Nucleus accumbens (tissue), 56 donors: ENCODE data around the gene SLC25A38.
"Not testable (repeated sequence)": the region's sequence is repeated elsewhere in the genome, so short reads cannot be mapped to it uniquely, and the experiment has no call there.

Experiments
- DNase-seq, 56 donors: peaks; one replicate each; lab custom pipeline; 2025; lab: John Stamatoyannopoulos, UW

The SLC25A38 gene, protein sequence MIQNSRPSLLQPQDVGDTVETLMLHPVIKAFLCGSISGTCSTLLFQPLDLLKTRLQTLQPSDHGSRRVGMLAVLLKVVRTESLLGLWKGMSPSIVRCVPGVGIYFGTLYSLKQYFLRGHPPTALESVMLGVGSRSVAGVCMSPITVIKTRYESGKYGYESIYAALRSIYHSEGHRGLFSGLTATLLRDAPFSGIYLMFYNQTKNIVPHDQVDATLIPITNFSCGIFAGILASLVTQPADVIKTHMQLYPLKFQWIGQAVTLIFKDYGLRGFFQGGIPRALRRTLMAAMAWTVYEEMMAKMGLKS

DNA sequence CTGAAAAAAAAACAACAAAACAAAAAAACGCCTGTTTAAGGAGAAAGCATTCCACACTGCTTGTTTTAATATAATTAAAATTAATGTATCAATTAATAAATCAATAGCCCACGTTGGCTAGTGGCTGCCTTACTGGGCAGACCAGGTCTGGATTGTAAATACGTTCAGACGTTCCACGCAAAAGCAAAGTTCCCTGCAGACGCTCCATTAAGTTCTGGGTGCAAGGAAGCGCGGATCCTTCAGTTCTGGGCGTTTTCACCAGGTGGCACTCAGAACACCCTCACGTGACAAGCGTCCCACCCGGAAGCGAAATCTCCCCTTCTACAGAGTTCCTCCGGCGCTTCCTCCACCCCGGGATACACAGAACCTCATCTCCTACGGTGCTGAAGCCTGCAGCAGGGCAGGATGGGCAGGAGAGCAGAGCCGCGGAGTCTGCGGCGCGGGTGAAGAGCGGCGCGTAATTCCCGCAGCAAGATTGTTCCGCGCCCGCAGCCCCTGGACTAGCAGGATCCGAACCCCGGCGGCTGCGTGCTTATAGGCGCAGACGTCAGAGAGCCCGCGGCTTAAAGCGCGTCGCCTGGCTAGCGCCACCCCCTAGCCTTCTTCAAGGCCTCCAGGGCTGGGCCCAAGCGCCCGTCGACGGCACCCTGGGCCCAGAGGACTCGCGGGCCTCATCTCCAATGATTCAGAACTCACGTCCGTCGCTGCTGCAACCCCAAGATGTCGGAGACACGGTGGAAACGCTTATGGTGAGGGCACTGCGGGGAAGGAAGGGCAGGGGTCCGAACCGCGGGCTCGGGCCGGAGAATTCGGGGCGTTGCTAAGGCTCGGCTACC lies at the start of gene SLC25A38:
SLC25A38 (plus strand) TSS at position 326 of the 836 bp plus-strand sequence; CDS start at position 681, 355 bp downstream.
- no peak for DNase-seq

DNA sequence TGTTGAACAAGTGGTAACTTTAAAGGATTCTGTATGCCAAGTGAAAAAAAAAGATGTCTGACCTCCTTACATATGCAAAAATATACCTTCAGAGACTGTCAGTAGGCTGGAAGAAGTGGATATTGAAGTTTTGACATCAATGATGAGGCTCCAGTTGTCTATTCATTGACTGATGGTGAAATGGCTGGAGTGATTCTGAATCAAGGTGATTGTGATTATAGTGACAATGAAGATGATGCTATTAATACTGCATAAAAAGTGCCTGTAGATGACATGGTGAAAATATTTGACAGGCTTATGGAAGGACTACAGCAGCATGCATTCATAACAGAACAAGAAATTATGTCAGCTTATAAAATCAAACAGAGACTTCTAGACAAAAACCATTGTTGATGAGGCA lies 49.6 kb upstream of the SLC25A38 start:
- DNase-seq: no peak

DNA sequence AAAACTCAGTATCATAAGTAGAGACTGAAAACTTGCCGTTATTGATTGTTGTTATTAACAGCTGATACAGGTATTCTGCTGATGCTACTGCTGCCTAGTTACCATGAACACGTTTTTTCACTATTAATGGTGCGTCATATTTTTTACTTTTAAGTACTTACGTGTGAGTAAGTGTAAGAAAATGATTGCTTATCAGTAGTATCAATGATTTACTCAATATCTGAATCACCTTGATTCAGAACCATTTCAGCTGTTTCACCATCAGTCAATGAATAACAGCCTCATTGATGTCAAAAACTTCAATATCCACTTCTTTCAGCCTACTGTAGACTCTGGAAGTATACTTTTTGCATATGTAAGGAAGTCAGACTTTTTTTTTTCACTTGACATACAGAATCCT lies 49.0 kb upstream of the SLC25A38 start:
- DNase-seq: no peak

DNA sequence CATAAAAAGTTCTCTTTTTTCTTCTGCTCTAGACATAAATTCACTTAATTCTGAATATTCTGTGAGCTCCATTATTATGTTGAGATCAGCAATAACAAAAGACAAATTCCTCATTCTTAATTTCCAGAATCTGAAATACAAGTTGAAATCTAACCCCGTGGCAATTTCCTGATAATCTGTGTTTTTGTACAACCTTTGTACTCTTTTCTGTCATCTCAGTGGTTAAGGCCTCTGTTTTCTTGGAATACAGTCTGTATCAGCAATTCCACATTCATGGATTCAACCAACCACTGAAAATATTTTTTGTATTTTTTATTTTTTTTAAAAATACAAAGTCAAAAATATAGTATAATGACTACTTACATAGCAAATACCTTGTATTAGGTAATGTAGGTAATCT lies 45.0 kb upstream of the SLC25A38 start:
- no peak for DNase-seq

DNA sequence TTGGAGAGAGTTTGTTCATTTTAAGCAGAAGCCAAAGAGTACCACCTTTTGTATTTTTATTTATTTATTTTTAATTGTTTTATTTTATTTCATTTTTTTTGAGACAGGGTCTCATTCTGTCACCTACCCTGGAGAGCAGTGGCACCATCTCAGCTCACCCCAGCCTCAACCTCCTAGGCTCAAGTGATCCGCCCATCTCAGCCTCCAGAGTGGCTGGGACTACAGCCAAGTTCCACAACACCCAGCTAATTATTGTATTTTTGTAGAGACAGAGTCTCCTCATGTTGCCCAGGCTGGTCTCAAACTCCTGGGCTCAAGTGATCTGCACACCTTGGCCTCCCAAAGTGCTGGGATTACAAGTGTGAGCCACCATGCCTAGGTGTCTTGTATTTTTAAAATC lies 44.1 kb upstream of the SLC25A38 start:
- no peak for DNase-seq

DNA sequence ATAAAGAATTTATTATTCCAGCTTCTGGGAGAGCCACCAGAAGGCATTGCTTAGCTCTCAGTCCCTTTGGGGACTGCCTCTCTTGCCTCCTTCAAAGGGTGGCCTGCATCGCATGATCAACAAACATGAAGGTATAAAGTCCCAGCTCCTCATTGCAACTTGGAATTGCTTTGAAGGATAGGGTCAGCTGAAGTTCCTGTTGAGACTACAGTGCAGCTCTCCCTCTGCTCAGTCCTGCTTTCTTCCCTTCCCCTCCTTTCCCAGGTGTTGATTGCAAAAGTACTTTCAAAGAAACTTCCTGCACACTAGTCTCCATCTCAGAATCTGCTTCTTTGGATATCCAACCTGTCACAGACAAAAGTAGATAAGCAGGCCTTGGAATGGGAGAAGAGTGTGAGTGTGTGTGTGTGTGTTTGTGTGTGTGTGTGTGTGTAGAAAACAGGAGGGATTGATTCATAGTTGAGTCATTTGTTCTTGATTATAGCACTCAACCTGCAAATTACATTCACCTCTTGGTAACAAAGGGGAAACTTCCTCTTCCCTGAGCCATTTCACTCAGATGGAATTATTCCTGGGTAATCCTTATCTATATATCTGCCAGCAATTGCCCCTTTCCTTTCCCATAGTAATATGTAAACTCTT lies 40.0 kb upstream of the SLC25A38 start:
- DNase-seq: no peak

DNA sequence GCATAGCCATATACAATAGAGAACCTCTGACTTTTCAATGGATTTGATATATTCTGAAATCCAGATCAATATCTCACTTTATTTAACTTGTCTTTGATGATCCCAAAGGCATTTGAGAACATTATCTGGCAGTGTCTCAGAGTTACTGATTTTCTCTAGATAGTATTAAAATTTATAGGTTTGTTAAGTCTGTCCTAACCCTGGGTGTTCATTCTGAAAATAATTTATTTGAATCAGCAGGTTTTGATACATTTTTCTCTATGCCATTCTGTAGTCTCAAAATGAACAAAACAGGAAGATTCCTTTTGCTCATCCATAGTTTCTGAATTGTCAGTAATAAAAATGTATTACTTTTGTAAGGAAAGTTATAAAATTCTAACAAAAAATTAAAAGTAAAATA lies 39.4 kb upstream of the SLC25A38 start:
- no peak for DNase-seq

DNA sequence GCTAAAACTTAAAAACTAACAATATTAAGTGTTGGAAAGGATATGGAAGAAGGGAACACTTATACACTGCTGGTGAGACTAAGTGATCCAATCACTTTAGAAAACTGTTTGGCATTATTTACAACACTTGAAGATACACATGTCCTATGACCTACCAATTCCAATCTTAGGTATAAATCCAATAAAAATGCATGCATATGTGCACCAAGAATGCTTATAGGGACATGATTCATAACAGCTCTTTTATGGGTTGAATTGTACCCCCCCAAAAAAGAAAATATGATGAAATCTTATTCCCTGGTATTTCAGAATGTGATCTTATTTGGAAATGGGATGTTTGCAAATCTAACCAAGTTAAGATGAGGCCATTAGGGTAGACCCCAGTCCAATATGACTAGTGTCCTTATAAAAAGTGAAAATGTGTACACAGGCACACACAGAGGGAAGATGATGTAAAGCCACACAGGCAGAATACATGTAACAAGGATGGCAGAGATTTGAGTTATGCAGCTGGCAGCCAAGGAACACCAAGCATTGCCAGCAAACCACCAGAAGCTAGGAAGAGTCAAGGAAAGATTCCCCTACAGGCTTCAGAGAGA lies 38.3 kb upstream of the SLC25A38 start:
- DNase-seq: no peak

DNA sequence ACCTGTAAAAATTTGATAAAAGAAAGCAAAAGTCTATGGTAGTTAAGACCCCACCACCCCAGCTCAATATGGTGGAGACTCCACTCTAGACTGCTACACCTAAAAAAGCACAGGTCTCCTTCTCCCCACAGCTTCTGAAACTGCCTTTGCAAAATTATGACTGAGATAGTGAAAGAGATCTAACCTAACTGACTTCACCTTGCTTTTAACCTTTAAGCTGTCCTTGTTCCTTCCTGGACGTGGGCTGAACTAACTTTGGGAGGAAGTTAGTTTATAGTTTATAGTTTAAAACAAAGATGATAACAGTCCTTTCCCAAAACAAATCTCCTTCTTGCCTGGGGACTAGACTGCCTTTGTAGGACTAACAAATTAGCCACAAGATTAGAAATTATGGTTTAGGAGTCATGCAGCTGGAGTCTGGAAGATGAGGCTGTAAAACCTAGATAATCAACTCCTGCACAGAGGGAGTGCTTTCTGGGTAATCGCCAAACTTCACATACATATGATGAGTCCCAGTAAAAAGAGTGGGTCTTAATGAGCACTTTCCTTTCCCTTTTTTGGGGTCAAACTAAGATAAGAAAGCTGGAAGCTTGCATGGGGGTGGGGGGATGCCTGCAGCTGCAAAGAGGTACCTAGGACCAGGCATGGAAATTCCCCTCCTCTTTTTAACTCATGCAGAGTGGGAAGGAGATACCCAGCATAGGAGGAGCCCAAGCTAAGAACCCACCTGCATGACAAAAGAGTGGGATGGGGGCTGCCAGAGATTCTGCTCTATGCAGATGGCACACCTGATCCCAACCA lies 36.2 kb upstream of the SLC25A38 start:
- DNase-seq: no peak

DNA sequence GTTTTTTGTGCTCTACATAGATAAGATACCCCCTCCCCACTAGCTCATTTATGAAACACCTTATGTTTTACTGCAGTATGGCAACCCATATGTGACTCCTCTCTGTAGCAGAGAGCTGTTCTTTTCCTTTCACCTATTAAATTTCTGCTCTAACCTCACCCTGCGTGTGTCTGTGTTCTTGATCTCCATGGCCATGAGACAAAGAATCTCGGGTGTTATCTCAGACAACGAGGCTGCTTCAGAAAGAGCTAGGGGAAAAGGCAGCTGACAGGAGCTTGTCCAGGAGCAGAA lies 35.6 kb upstream of the SLC25A38 start:
- DNase-seq: no peak

DNA sequence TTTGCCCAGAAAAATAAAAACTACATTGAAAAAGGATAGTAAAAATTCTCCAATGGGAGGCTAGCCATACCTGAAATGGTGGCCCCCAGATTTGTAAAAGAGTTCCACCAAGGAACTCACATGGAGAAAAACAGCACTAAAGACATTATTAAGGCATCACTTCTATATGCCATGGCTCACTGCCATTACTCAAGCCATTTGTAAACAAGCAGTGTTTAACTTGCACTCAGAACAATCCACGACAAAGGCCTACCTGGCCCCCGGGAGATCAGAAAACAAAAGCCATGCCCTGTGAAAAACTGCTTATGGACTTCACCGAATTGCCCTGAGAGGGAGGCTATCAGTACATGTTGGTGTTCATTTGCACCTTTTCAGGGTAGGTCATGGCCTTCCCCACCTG lies 34.1 kb upstream of the SLC25A38 start:
- DNase-seq: no peak

DNA sequence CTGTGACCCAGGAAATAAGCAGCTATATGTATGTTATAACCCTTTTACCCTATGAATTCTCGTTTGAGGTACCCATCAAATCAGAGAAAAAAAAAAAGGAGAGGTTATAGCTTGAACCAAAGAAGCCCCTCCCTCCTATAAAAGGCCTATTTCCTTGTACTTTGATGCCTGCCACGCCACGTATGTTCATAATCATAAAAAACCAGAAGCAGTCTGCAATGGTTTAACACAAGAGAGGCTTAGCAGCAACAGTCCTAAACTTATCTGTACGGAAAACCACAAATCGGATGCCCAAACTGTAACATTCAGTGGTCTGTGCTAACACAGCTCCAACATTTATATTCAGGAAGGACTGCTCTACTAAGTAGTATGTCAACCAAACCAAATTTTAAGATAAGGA lies 32.5 kb upstream of the SLC25A38 start:
- no peak for DNase-seq

DNA sequence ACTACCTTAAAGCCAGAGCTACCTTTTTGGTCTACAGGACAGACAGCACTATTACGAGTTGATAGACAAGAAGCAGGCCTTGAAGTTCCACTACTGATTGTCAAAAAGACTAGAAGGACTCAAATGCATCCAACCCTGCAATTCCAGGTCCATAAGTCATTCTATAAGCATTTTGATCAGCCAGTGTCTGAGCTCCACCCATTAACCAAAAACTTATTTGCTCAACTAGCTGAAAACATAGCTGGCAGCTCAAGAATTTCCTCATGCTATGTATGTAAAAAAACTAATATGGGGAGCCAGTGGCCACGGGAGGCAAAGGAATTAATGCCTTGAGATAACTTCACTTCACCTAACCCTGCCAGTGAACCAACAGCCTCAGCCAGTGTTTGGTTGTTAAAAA lies 32.0 kb upstream of the SLC25A38 start:
- DNase-seq: not testable (repeated sequence)

DNA sequence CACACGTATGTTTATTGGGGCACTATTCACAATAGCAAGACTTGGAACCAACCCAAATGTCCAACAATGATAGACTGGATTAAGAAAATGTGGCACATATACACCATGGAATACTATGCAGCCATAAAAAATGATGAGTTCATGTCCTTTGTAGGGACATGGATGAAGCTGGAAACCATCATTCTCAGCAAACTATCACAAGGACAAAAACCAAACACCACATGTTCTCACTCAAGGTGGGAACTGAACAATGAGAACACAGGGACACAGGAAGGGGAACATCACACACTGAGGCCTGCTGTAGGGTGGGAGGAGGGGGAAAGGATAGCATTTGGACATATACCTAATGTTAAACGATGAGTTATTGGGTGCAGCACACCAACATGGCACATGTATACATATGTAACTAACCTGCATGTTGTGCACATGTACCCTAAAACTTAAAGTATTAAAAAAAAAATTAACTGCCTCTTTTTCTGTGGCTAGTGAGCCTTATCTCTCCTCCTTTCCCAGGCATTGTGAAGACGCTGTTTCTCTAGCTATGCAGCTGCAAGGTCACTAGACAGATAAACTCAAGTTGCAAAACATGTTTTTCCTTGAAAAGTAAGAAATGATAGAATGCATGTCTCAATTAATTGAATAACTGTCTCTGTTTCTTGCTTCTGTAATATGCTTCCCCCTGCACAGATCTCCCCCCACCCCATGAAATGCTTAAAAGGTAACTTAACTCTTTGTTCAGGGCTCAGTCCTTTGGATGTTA lies 29.8 kb upstream of the SLC25A38 start:
- DNase-seq: not testable (repeated sequence)

DNA sequence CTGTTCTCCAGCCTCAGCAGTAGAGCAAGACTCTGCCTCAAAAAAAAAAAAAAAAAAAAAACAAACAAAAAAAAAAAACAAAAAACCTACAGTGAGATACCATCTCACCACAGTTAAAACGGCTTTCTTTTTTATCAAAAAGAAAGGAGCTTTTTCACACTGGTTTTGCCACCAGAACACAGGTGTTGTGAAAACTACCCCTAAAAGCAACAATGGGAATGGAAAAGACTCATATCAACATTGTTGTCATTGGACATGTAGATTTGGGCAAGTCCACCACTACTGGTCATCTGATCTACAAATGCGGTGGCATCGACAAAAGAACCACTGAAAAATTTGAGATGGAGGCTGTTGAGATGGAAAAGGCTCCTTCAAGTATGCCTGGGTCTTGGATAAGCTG lies 24.8 kb upstream of the SLC25A38 start:
- no peak for DNase-seq

DNA sequence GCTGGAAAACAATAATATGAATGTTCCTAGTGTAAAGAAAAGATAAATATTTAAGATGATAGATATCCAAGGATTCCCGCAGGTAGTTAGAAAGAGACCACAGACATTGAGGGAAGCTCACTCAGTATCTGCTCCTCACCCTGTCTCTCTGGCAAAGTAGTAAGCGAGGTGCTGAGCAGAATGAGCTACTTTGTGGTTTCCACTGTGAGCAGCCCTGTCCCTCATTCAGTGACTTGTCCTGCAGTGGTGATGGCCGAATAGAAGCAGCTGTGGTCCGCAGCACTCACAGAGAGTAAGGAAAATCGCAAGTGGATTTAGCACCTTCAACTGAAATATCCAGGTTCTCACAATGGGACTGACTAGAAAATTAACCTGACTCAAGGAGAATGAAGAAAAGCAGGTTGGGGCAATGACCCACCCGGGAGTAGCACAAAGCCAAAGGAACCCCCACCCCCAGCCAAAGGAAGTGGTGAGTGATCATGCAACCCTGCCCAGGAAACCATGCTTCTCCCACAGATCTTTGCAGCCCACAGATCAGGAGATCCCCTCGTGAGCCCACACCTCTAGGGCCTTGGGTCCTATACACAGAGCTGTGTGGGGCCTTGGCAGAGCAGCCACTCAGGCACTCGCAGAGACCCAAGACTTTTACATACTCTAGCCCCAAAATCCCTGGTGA lies 21.8 kb upstream of the SLC25A38 start:
- no peak for DNase-seq

DNA sequence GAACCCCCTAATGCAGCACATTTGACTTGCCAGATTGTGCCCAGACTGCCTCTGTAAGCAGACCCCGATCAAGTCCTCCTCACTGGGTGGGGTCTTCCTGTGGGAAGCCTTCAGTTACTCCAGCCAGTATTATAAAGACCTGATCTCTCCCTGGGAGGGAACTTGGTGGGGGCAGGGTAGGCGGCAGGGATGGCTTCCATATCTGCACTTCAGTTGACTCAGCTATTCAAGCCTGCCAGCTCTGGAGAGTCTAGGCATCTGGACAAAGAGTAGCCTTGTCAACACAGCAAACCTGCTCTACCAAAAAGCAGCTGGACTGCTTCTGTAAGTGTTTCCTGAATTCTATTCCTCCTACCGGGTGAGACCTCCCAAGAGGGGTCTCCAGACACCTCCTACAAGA lies 21.0 kb upstream of the SLC25A38 start:
- no peak for DNase-seq

DNA sequence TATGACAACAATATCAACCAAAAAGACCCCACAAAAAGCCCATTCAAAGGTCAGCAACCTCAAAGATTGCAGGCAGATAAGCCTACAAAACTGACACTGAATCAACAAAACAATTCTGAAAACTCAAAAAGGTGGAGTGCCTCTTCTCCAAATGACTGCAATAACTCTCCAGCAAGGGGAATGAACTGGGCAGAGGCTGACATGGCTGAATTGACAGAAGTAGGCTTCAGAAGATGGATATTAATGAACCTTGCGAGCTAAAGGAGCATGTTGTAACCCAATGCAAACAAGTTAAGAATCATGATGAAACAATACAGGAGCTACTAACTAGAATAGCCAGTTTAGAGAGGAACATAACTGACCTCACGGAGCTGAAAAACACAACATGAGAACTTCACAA lies 20.4 kb upstream of the SLC25A38 start:
- no peak for DNase-seq

DNA sequence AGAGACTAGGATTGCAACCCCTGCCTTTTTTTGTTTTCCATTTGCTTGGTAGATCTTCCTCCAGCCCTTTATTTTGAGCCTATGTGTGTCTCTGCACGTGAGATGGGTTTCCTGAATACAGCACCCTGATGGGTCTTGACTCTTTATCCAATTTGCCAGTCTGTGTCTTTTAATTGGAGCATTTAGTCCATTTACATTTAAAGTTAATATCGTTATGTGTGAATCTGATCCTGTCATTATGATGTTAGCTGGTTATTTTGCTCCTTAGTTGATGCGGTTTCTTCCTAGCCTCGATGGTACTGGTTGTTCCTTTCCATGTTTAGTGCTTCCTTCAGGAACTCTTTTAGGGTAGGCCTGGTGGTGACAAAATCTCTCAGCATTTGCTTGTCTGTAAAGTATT lies 12.7 kb upstream of the SLC25A38 start:
- not testable (repeated sequence) for DNase-seq
